WI38 (cell line): ENCODE results near the gene EFNB1.

Experiments
- H3K4me3 ChIP-seq: 2 replicates; pipeline ENCODE4 v1.5.1; 2011; ENCODE audit warnings: low read depth, mild to moderate bottlenecking, control low read depth, low read length
- TF ChIP-seq, protein P1 (sequence below): IDR thresholded peaks from 2 replicates; pipeline ENCODE4 v1.5.1; 2012; ENCODE audit warnings: low read depth, mild to moderate bottlenecking, control low read depth, low read length

The EFNB1 gene

GRCh38 chrX:68840256-68840655 lies 11.4 kb downstream of the EFNB1 start:
- no peak overlapping the region for H3K4me3 ChIP-seq
- TF ChIP-seq, protein P1, sequence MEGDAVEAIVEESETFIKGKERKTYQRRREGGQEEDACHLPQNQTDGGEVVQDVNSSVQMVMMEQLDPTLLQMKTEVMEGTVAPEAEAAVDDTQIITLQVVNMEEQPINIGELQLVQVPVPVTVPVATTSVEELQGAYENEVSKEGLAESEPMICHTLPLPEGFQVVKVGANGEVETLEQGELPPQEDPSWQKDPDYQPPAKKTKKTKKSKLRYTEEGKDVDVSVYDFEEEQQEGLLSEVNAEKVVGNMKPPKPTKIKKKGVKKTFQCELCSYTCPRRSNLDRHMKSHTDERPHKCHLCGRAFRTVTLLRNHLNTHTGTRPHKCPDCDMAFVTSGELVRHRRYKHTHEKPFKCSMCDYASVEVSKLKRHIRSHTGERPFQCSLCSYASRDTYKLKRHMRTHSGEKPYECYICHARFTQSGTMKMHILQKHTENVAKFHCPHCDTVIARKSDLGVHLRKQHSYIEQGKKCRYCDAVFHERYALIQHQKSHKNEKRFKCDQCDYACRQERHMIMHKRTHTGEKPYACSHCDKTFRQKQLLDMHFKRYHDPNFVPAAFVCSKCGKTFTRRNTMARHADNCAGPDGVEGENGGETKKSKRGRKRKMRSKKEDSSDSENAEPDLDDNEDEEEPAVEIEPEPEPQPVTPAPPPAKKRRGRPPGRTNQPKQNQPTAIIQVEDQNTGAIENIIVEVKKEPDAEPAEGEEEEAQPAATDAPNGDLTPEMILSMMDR, result no peak

DNA sequence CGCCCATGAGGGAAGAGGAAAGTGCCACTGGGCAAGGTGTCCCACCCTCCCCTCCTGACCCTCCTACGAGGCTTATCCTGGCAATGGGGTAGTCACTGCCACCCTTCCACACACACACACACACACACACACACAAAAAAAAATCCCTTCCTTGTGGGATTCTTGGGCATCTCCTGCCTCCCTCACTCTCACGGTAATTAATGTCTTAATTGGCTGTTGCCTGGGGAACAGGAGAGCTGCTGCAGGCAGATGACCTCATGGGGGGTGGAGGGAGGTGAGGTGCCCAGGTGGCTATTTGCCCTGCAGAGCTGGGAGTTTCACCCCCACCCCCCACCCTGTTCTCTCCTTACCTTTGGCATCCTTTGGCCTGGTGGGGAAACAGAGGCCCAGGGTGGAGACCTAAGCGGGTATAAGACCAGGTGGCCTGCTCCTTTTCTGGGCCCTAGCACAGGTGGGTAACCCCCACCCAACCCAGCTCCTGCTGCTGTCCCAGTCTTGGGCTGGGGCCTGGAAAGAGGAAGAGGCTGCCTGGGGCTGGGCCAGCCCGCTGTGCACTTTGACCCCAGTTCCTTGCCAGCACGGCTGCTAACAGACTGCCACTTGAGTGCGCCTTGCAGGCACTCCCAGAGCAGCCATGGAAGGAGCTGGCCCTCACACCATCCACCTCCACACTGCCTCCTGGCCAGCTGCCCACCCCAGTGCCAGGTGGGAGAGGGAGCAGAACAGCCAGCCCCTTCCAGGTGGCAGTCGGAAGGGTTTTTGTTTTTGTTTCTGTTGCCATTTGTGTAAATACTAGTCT lies 12.6 kb downstream of the EFNB1 start:
- TF ChIP-seq, protein P1, result no peak
- no peak overlapping the region for H3K4me3 ChIP-seq

DNA sequence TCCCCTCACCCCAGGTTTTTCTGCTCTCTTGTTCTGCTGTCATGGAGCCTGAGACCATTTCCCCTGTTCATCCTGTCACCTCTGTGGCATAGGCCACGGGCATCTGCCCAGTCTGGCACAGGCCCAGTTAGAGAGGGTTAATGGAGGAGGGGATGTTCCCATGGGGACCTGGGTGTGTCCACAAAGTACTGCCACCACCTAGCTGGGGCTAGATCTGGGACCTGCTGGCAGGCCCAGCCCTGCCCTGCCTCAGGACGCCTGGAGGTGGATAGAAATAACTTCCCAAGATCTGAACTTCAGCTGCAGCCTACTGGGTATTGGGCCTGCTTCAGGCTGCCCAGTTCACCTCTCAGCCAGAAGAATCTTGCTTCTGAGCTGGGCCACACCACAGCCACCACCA lies 13.5 kb downstream of the EFNB1 start:
- H3K4me3 ChIP-seq, result no peak overlapping the region
- TF ChIP-seq, protein P1, result no peak

DNA sequence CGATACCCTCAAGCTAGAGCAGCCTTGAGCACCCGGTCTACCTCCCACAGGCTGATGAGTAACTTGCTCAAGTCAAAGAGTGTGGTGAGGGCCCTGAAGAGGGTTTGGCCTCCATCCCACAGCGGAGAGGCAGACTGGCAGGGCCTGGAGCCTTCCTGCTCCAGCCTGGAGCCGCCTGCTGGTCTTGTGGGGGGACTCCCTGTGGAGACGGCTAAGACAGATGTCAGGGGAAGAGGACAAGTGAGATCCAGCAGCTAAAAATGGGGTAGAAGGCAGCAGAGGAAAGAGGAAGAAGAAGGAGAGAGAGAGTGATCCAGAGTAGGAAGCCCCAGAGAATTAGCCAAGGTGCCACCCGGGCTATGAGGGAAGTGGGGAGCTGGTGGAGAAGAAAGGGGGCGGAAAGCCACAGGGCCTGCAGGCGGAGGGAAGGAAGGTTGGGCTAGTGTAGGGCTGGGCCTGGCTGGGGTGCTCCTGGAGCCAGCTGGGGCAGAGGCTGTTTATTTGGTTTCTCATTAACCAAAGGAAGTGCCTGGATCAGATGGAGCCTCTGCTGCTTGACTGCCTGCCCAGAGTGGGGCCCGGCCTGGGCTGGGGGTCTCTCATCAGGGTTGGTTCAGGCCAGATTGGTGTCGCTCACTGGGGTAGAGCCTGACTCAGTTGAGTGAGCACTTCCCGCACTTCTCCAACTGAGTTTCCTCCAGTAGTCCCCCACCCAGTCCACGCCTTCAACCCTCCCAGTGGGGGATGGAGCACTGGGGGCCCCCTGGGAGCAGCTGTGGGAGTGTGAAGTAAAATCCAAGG lies 14.2 kb downstream of the EFNB1 start:
- no peak overlapping the region for H3K4me3 ChIP-seq
- TF ChIP-seq, protein P1, result no peak

- no peak overlapping the region for H3K4me3 ChIP-seq
- TF ChIP-seq, protein P1, result no peak
Observed at GRCh38 chrX:68843992-68844391, 15.2 kb downstream of the EFNB1 start.

DNA sequence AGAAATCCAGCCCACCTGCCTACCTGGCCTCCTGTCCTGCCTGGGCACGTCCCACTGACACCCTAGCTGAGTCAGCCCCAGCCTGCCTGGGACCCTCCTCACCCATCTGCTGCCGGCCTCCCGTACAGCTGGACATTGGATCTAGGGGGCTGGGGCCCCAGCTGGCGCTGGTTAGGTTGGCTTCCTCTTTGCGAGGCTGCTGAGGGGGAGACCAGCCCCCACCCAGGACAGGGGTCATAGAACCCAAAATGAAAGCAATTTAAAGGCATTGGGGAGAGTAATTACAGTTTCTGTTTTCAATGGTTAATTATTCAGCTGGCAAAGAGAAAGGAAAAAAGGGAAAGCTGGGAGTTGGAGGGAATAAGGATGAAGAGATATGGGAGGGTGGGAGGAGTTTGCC lies 15.8 kb downstream of the EFNB1 start:
- TF ChIP-seq, protein P1, result no peak

GRCh38 chrX:68846536-68846935 lies 17.7 kb downstream of the EFNB1 start:
- TF ChIP-seq, protein P1, result no peak
- H3K4me3 ChIP-seq, result no peak overlapping the region

More for the DNA sequence above, 15.8 kb downstream of the EFNB1 start:
- H3K4me3 ChIP-seq, result no peak overlapping the region
